Aorta (tissue), 5 donors: ENCODE data around the gene PBX3. TPM values are rescaled to one million over a fixed set of nuclear protein-coding genes. Genes with fewer than 3 reads are reported as not detected.

Source experiments
- ATAC-seq: fragments of 200-7000 bp; cut with Tn5 transposase; one replicate; pipeline ENCODE4 v1.9.1; 2022; ENCODE audit warnings: moderate library complexity; ENCODE audit not compliant: low FRiP score
- DNase-seq, 2 donors: peaks; one replicate each; pipeline ENCODE4 v3.0.0-alpha.2; 2020
- H3K27ac ChIP-seq, 2 donors: one replicate each; pipeline ENCODE4 v1.5.1; 2013; ENCODE audit warnings: low read length in 2 of 2, mild to moderate bottlenecking in 2 of 2, moderate library complexity in 2 of 2, control low read depth in 1 of 2, inconsistent platforms in 1 of 2, low read depth in 1 of 2
- H3K27me3 ChIP-seq, 2 donors: one replicate each; pipeline ENCODE4 v1.6.1; 2013; ENCODE audit warnings: control low read depth in 1 of 2, low read length in 1 of 2, mild to moderate bottlenecking in 1 of 2, moderate library complexity in 1 of 2; ENCODE audit not compliant: insufficient read depth in 2 of 2, control insufficient read depth in 1 of 2
- H3K36me3 ChIP-seq, 2 donors: one replicate each; pipeline ENCODE4 v1.6.1; 2013; ENCODE audit warnings: control low read depth in 1 of 2, low read length in 1 of 2, mild to moderate bottlenecking in 1 of 2; ENCODE audit not compliant: insufficient read depth in 2 of 2, control insufficient read depth in 1 of 2
- H3K4me1 ChIP-seq, 2 donors: one replicate each; pipeline ENCODE4 v1.6.1; 2013; ENCODE audit warnings: low read length in 2 of 2, control low read depth in 1 of 2, mild to moderate bottlenecking in 1 of 2, moderate library complexity in 1 of 2; ENCODE audit not compliant: insufficient read depth in 2 of 2, control insufficient read depth in 1 of 2
- H3K4me3 ChIP-seq, 2 donors: one replicate each; pipeline ENCODE4 v1.5.1; 2013; ENCODE audit warnings: low read length in 2 of 2, control low read depth in 1 of 2, mild to moderate bottlenecking in 1 of 2
- H3K9me3 ChIP-seq: one replicate; pipeline ENCODE4 v1.6.1; 2013; ENCODE audit warnings: mild to moderate bottlenecking, low read length; ENCODE audit not compliant: control insufficient read depth
- WGBS, 2 donors: extraction: QIAGEN DNeasy Blood & Tissue Kit; methylation state at CpG; one replicate each; pipeline ENCODE4 v1.1.7; 2013; 5-methylcytosine and 5-hydroxymethylcytosine counted together
- intact Hi-C, 2 donors: fragments of 100-400 bp; cut with DNase I; formaldehyde crosslinking; loops; one replicate each; pipeline versions ENCODE4 v1.14.2 to v1.15.0; 2022
- long read RNA-seq, 2 donors: library from polyadenylated mRNA; unstranded; transcript quantifications; one replicate each; pipeline ENCODE4 v2.0.0, GENCODE V29; 2020 to 2021
- polyA plus RNA-seq, 2 donors: library from polyadenylated mRNA; stranded (reverse); fragments of 200-250 nt; gene quantifications; one replicate each; pipeline ENCODE4 v1.2.3, GENCODE V29; 2013
- total RNA-seq, 2 donors: library from RNA; stranded (reverse); fragmentation: NEBNext Ultra II Directional; extraction: Animal tissue kit (Norgen Biotek cat#: 25700); gene quantifications; one replicate each; pipeline ENCODE4 v1.2.1, GENCODE V29; 2021
- donor health status: healthy with polysubstance abuse.
- donor health status: Bipolar disorder and iron deficiency.
- donor health status: DM: no; HTN: no; CAD: no.
- donor health status: DM: no; HTN: no; CAD: no.
- donor health status: DM: yes; HTN: yes; CAD: no.

PBX3 gene
- total RNA-seq = 10 to 100 TPM; 21.6 to 44.7 TPM
- polyA plus RNA-seq = 10 to 100 TPM; 10.3 to 16.0 TPM
- long read RNA-seq, donor 1, partial matches to known transcripts = 9 of 20 reads
- long read RNA-seq, donor 1, other reads (novel, unspliced or antisense) = 8 of 20 reads
- long read RNA-seq, donor 2, transcript PBX3-204 (9 exons, 2,775 nt) = major isoform, 5 of 34 reads
- long read RNA-seq, donor 2, transcript PBX3-201 (8 exons, 2,755 nt) = major isoform, 5 of 34 reads
- long read RNA-seq, donor 2, partial matches to known transcripts = 4 of 34 reads
- long read RNA-seq, donor 2, other reads (novel, unspliced or antisense) = 15 of 34 reads

- ATAC-seq = peak; percentile 4
- WGBS, 2 donors = 1% methylated on average over 27 to 107 of the region's 107 CpGs
- intact Hi-C loops = loop anchor here (5.0 kb wide), 3 partner anchors 40 to 975 kb away; partner anchors contain the start of genes MAPKAP1 (in 2 of the 2) and NR6A1 (in 1 of the 2)
Measured at GRCh38 chr9:125747053-125747764, at the start of gene PBX3. Gene PBX3 (plus strand): TSS chr9:125747373.

GRCh38 chr9:125699870-125700269, 47.3 kb upstream of the PBX3 start:
- no peaks in the 10 kb centered on the region for H3K4me1 ChIP-seq
- no peaks in the 10 kb centered on the region for H3K9me3 ChIP-seq
- H3K27me3 ChIP-seq = no peaks in the 10 kb centered on the region
- 94 to 97% methylated on average over 3 of the region's 3 CpGs for WGBS, 2 donors
- no peak overlapping the region for H3K27ac ChIP-seq
- DNase-seq (no peak), ATAC-seq (no peak)
- H3K36me3 ChIP-seq = no peaks in the 10 kb centered on the region
- no peak overlapping the region for H3K4me3 ChIP-seq
- intact Hi-C loops = no loop called here

More at GRCh38 chr9:125747053-125747764, at the start of gene PBX3:
- H3K4me3 ChIP-seq = peak within 1 kb of the TSS; percentile 93 to 99
- H3K9me3 ChIP-seq = no peaks in the 10 kb centered on the region
- H3K27me3 ChIP-seq = no peaks in the 10 kb centered on the region
- peak; percentile 62 to 87 for DNase-seq
- H3K27ac ChIP-seq = peak within 1 kb of the TSS; percentile 76 to 78
- no peaks in the 10 kb centered on the region for H3K4me1 ChIP-seq
- H3K36me3 ChIP-seq = no peaks in the 10 kb centered on the region

GRCh38 chr9:125700791-125701190, 46.4 kb upstream of the PBX3 start:
- no peaks in the 10 kb centered on the region for H3K27me3 ChIP-seq
- 78 to 88% methylated on average over 2 of the region's 2 CpGs for WGBS, 2 donors
- intact Hi-C loops = no loop called here
- H3K9me3 ChIP-seq = no peaks in the 10 kb centered on the region
- ATAC-seq (no peak), DNase-seq (no peak)
- peaks cover 0 to under 1% of the 10 kb centered on the region in 2 donors for H3K4me1 ChIP-seq
- H3K4me3 ChIP-seq = no peak overlapping the region
- no peak overlapping the region for H3K27ac ChIP-seq
- H3K36me3 ChIP-seq = no peaks in the 10 kb centered on the region

GRCh38 chr9:125701351-125701750, 45.8 kb upstream of the PBX3 start:
- WGBS, 2 donors = 87 to 90% methylated on average over 6 of the region's 6 CpGs
- H3K4me1 ChIP-seq = peaks cover 3 to 4% of the 10 kb centered on the region in 2 donors
- no peak overlapping the region for H3K27ac ChIP-seq
- intact Hi-C loops = no loop called here
- ATAC-seq (no peak), DNase-seq (no peak)
- no peaks in the 10 kb centered on the region for H3K9me3 ChIP-seq
- H3K4me3 ChIP-seq = no peak overlapping the region
- no peaks in the 10 kb centered on the region for H3K36me3 ChIP-seq
- no peaks in the 10 kb centered on the region for H3K27me3 ChIP-seq

- Histone ChIP-seq H3K9me3 (no peaks in the 10 kb centered on the region), H3K27ac (no peak overlapping the region), H3K4me3 (no peak overlapping the region), H3K4me1 (peaks cover 6 to 9% of the 10 kb centered on the region in 2 donors), H3K27me3 (no peaks in the 10 kb centered on the region), H3K36me3 (no peaks in the 10 kb centered on the region)
- DNase-seq (no peak), ATAC-seq (no peak)
- intact Hi-C loops = no loop called here
- 71 to 86% methylated on average over 4 of the region's 4 CpGs for WGBS, 2 donors
Measured at GRCh38 chr9:125703662-125704061, 43.5 kb upstream of the PBX3 start.

GRCh38 chr9:125705893-125706292, 41.3 kb upstream of the PBX3 start:
- intact Hi-C loops = loop anchor here (5.0 kb wide), 1 partner anchor 41 kb away; the partner anchor contains the start of gene PBX3 (in 2 of the 2)
- peaks cover 6 to 9% of the 10 kb centered on the region in 2 donors for H3K4me1 ChIP-seq
- H3K27ac ChIP-seq = no peak overlapping the region
- no peak for DNase-seq
- no peaks in the 10 kb centered on the region for H3K36me3 ChIP-seq
- no peaks in the 10 kb centered on the region for H3K9me3 ChIP-seq
- 84 to 85% methylated on average over 4 of the region's 4 CpGs for WGBS, 2 donors
- H3K27me3 ChIP-seq = no peaks in the 10 kb centered on the region
- peak overlapping the region in 1 of 2 donors; percentile 93 for H3K4me3 ChIP-seq
- no peak for ATAC-seq

GRCh38 chr9:125706651-125707471, 40.3 kb upstream of the PBX3 start, which contains the start of gene MAPKAP1:
Gene MAPKAP1 (minus strand): TSS chr9:125707208. CDS start chr9:125672574, 34,634 bp downstream.
- H3K4me3 ChIP-seq = peak within 1 kb of the TSS; percentile 91 to 93
- intact Hi-C loops = loop anchor here (5.0 kb wide), 1 partner anchor 40 kb away; the partner anchor contains the start of gene PBX3 (in 2 of the 2)
- peaks cover 0 to under 1% of the 10 kb centered on the region in 2 donors for H3K27me3 ChIP-seq
- peak within 1 kb of the TSS; percentile 59 to 65 for H3K27ac ChIP-seq
- no peaks in the 10 kb centered on the region for H3K9me3 ChIP-seq
- ATAC-seq = peak; percentile 99
- peaks cover 6 to 9% of the 10 kb centered on the region in 2 donors for H3K4me1 ChIP-seq
- 1% methylated on average over 63 of the region's 63 CpGs for WGBS, 2 donors
- peak; percentile 99 for DNase-seq
- no peaks in the 10 kb centered on the region for H3K36me3 ChIP-seq

GRCh38 chr9:125707472-125707804, 39.7 kb upstream of the PBX3 start:
- DNase-seq (no peak), ATAC-seq (no peak)
- no peaks in the 10 kb centered on the region for H3K9me3 ChIP-seq
- H3K4me1 ChIP-seq = peaks cover 6 to 9% of the 10 kb centered on the region in 2 donors
- WGBS, 2 donors = 30 to 34% methylated on average over 4 of the region's 4 CpGs
- H3K36me3 ChIP-seq = no peaks in the 10 kb centered on the region
- intact Hi-C loops = loop anchor here (5.0 kb wide), 1 partner anchor 40 kb away; the partner anchor contains the start of gene PBX3 (in 2 of the 2)
- peak overlapping the region; percentile 19 to 32 for H3K4me3 ChIP-seq
- peak overlapping the region; percentile 59 to 65 for H3K27ac ChIP-seq
- H3K27me3 ChIP-seq = peaks cover 0 to 2% of the 10 kb centered on the region in 2 donors
